HG03045 (cell line): ENCODE results near the gene BDKRB2.

ENCODE experiments used
- ATAC-seq: cut with Tn5 transposase; IDR thresholded peaks from one replicate; pipeline ENCODE4 v1.9.1; 2021; ENCODE audit warnings: mild to moderate bottlenecking, moderate library complexity; ENCODE audit not compliant: unreplicated experiment

Gene BDKRB2

DNA sequence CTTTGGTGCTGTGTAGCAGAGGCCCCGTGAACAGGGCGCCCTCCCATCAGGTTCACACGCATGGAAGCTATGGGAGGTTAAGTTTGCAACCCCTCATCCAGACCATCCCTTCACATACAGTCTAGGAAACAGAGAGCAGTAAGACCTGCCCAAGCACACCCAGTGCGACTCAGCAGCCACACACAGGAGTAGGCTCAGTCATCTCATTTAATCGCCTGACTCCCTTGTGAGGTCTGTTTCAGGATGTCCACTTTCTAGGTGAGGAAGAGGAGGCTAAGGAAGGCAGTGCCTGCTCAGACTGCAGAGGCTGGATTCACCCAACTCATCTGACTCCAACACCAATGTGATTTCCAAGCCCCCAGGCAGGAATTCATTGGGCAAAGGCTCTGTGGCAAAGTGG, 63.3 kb downstream of the BDKRB2 start:
- ATAC-seq: no peak

DNA sequence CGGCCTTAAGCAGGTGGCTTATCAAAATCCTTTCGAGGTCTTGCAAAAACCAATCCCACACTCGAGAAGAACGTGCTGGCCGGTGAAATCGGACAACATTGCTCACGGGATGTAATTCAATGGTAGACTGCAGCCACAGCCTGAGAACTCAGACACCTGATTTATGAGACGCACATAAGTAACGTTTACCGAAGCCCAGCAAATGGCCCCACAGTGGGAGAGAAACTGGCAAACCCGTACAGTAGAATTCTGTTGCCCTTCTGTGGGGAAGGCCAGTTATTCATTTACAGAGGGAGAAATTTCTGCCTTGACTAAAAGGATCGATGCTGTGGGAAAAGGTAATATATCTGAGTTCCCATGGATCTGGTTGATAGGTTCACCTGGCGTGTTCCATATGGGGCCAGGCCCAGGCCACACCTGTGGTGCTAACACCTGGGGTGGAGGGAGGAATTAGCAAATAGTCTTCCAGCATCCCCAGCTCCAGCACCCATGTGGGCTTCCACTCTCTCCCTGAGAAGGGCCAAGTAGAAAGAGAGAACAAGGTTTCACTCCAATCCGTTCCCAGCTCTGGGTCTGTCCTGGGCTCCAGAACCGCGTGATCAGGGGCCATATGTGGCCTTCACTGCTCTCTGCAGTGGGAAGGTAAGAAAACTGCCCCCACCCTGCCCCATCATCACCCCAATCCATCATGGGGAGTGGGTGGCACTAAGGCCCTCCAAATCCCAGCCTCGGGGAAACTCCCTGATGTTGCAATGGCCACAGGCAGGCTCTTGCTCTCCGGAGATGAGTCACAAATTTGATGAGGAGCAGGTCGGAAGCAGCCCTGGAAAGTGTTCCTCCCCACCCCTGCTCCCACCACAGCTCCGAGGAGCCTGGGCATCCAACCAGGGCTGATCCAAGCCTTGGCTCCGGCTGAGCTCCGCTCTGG, 64.1 kb downstream of the BDKRB2 start:
- no peak for ATAC-seq

DNA sequence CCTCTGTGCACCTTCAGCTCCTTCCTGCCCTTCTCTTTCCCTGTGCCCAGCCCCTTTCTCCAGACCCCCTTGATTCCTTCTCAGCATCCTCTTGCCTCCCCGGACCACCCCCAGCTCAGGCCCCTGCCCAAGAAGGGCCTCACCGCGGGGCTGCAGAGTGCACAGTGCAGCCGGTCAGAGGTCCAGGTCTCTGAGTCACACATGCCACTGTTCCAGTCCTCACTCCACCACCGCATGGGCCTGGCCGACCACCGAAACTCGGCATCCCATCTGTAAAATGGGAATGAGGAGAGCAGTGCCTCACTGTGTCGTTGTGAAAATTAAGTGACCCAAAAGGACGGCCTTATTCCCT, 64.7 kb downstream of the BDKRB2 start:
- no peak for ATAC-seq

GRCh38 chr14:96270565-96271420, 66.2 kb downstream of the BDKRB2 start:
- ATAC-seq: no peak

DNA sequence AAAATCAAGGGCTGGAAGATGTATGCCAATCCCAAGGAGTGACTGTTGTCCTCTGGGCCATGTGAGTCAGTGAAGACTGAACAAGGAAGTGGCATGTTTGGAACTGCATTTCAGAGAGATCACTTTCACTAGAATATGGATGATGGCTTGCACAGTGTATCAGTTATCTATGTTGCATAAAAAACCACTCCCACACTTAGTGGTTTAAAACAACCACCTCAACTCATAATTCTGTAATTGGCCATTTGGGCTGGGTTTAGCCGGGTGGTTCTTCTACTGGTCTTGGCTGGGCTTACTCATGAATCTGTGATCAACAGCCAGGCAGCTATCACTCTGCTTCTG, 66.8 kb downstream of the BDKRB2 start:
- ATAC-seq: no peak

GRCh38 chr14:96272777-96273473, 68.3 kb downstream of the BDKRB2 start:
- ATAC-seq: no peak

GRCh38 chr14:96273629-96274028, 69.0 kb downstream of the BDKRB2 start:
- no peak for ATAC-seq

GRCh38 chr14:96274122-96274521, 69.5 kb downstream of the BDKRB2 start:
- no peak for ATAC-seq

DNA sequence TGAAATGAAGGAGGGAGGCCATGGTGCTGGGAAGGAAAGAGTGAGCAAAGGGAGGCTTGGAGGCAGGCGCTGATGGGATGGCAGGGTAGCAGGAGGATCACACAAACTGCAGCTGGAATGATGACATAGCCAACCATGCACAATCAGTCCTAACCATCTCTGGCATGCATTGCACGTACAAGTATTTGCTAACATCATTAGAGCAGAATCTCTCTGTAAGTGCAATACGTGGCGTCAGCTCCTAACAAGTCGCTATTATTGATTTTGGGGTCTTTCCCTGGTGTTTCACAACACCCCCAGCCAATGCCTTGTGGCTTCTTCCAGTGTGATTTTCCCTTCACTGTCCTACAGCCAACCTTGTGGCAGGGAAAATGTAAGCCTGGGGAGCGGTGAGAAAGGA, 69.9 kb downstream of the BDKRB2 start:
- no peak for ATAC-seq

DNA sequence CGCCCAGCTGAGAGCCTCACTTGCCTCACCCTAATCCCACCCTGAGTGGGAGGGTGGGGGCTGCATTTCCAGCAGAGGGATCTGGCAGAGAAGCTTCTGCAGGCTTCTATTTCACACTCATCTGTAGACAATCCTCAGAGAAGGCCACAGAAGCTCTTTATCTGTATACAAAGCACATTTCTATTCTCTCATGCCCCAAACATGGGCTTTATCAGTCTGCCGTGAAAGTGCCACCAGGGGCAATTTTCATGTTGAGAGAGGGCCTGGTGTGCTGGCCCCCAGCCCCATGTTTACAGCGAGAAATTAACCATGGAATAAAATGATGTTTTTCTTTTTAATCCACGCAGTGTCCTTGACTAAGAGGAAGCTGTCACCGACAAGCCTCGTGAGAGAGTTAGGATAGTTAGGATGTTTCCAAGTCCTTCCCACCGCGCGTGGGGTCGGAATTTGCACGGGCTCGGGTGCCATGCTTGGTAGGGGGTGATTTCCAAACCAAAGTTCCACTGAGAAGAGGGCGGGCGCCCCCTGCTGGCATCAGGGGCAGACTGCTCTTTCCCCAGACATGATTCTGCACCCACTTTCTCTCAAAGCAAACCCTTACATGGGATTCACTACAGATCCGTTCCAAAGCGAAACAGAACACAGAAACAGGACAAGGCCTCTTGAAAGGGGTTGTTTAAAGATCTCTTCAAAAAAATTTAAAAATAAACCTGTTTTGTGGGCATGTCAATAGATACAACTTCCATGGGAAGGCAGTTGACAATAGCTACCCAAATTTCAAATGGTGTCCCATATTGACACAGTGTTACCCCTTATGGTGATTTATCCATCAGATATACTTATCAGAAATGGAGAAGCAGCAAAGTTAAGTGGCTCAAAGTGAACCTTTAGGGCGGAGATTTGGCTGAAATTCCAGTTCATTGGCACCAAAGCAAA, 70.8 kb downstream of the BDKRB2 start:
- no peak for ATAC-seq

DNA sequence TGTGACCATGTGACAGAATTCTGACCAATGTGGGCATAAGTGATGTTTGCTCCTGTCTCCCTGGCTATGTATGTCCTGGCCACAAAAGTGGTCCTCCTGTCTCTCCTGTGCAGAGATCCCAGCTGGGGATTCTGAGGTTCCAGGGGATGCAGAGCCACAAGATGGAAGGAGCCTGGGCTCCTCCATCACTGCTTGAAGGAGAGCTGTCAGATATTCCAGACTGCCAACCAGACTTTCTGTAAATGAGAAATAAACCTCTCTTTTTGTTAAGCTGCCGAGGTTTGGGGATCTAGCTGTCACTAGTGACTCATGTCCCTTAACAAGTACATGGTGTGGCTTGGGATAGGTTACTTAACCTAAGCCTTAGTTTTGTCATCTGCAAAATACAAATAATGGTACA, 73.3 kb downstream of the BDKRB2 start:
- no peak for ATAC-seq

DNA sequence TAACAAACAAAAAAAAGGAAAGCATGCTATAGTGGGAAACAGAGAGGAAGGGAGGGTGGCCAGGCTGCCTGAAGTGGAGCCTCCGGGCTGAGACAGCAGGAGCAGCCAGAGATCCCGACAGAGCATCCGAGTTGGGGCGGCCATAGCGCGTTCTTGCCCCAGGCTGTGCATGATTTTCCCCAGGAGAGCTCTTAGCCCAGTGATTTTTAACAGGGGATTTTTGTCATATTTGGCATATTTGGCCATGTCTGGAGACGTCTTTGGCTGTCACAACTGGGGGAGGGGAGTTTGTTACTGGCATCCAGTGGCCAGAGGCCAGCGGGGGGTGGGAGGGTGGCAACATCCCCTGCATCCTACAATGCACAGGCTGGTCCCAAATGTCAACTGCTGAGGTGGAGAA, 74.9 kb downstream of the BDKRB2 start:
- ATAC-seq: no peak

GRCh38 chr14:96280104-96280503, 75.5 kb downstream of the BDKRB2 start:
- no peak for ATAC-seq

- no peak for ATAC-seq
Observed at GRCh38 chr14:96281486-96281885, 76.8 kb downstream of the BDKRB2 start.

DNA sequence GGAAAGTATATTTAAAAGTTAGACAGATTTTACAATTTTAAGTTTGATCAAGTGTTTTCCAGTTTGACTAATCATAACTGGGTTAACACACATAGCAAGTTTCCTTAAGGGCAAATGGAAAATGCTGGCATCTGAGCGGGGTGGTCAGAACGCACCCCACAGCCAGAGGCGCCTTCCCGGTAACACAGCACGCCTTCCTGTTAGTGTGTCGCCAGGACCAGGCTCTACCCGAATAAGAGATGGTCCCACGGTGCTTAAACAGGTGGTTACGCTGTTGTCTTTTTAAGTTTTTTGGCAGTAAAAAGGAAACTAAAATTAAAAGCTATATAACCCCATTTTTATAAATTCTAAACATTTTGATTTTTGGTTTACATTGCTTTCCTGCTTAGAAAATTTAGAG, 79.4 kb downstream of the BDKRB2 start:
- no peak for ATAC-seq

DNA sequence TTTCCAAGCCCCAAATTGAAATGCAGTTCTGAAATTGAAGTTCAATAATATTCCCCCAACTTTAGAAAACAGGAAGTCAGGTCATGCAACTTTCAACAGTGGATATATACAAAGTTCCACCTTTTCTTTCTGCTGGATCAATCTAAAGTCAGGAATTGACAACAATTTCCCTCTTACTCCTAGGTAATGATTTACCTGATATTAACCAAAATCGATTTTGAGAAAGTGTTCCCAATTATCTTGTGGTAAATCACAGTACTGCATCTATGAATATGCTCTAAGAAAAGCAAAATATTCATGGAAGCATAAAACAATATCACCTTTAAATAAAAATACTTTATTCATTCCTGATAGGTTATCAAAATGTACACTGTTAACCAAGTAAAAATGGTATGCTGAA, 79.8 kb downstream of the BDKRB2 start:
- no peak for ATAC-seq

- no peak for ATAC-seq
Observed at GRCh38 chr14:96285667-96286066, 81.0 kb downstream of the BDKRB2 start.

GRCh38 chr14:96286251-96286650, 81.6 kb downstream of the BDKRB2 start:
- no peak for ATAC-seq

DNA sequence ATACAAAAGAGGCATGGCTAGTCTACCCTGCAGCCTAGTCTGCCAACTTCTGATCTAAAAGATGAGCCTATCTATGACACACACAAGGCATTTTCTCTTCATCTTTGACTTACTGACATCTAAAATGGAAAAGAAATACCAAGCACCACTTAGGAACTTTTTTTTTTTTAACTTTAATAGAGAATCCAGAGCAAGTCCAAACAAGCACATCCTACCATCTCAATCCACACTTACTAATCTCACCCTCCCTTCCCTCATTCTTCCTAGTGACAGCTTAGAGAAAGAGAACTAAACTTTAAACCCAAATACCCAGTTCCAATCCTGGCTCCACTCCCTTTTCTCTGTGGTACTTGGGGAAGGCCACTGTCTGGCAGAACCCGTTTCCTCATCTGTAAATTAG, 83.2 kb downstream of the BDKRB2 start:
- no peak for ATAC-seq
